UCSD-AML1 (cell line): ENCODE measurements around the gene OSTF1.

ENCODE experiments used
- DNase-seq: peaks from one replicate; lab custom pipeline; 2025; ENCODE audit not compliant: unreplicated experiment; lab: John Stamatoyannopoulos, UW

The OSTF1 gene

GRCh38 chr9:75161116-75161857 is 73.0 kb downstream of the OSTF1 start:
- no peak for DNase-seq

GRCh38 chr9:75163764-75164163 is 75.5 kb downstream of the OSTF1 start:
- DNase-seq = no peak

GRCh38 chr9:75164573-75164972 is 76.3 kb downstream of the OSTF1 start:
- DNase-seq = no peak

GRCh38 chr9:75167281-75167680 is 79.0 kb downstream of the OSTF1 start:
- no peak for DNase-seq

- DNase-seq = no peak
Measured at GRCh38 chr9:75168270-75169178, 80.2 kb downstream of the OSTF1 start.

GRCh38 chr9:75169623-75170022 is 81.3 kb downstream of the OSTF1 start:
- no peak for DNase-seq

GRCh38 chr9:75170898-75171360 is 82.6 kb downstream of the OSTF1 start:
- DNase-seq = no peak

GRCh38 chr9:75175395-75175794 is 87.1 kb downstream of the OSTF1 start:
- DNase-seq = no peak

- no peak for DNase-seq
Measured at GRCh38 chr9:75176037-75176436, 87.7 kb downstream of the OSTF1 start.

GRCh38 chr9:75181750-75182149 is 93.4 kb downstream of the OSTF1 start:
- DNase-seq = peak; percentile 12

- no peak for DNase-seq
Measured at GRCh38 chr9:75183306-75183705, 95.0 kb downstream of the OSTF1 start.

- DNase-seq = peak; percentile 15
Measured at GRCh38 chr9:75184471-75184870, 96.2 kb downstream of the OSTF1 start.

GRCh38 chr9:75185585-75186170 is 97.4 kb downstream of the OSTF1 start:
- peak; percentile 39 for DNase-seq

- DNase-seq = no peak
Measured at GRCh38 chr9:75186767-75187380, 98.6 kb downstream of the OSTF1 start.

GRCh38 chr9:75188756-75189155 is 100.4 kb downstream of the OSTF1 start:
- no peak for DNase-seq

GRCh38 chr9:75190762-75191161 is 102.4 kb downstream of the OSTF1 start:
- DNase-seq = no peak
